ENCODE data around the gene LRPAP1.
"Not testable (repeated sequence)": the region's sequence is repeated elsewhere in the genome, so short reads cannot be mapped to it uniquely, and the experiment has no call there.

LRPAP1 gene

GRCh38 chr4:3531879-3532750, at the start of gene LRPAP1:
Gene LRPAP1, minus strand, starts transcription at chr4:3532422. Its CDS starts 10 bp downstream, at chr4:3532412.
- TF ChIP-seq CTCF (IDR thresholded peaks at IDR 0.05; ENCODE audit: control insufficient read depth, extremely low read depth, insufficient read depth) = 0 out of 2 replicates have a peak, but pooled peaks have one; percentile 14
- H3K4me3 ChIP-seq (ENCODE audit: low read depth, low read length) = peak within 1 kb of the TSS; percentile 95
- DNase-seq (ENCODE audit: low read depth) = peak; percentile 51

GRCh38 chr4:3581334-3582090, 49.3 kb upstream of the LRPAP1 start:
- DNase-seq (ENCODE audit: low read depth); H3K4me3 ChIP-seq (ENCODE audit: low read depth, low read length): not testable (repeated sequence)

- H3K4me3 ChIP-seq (ENCODE audit: low read depth, low read length); DNase-seq (ENCODE audit: low read depth): not testable (repeated sequence)
These were observed 48.6 kb upstream of the LRPAP1 start for GRCh38 chr4:3580859-3581258.

- H3K4me3 ChIP-seq (ENCODE audit: low read depth, low read length); DNase-seq (ENCODE audit: low read depth): not testable (repeated sequence)
These were observed 46.4 kb upstream of the LRPAP1 start for GRCh38 chr4:3578527-3579144.

- not testable (repeated sequence) for H3K4me3 ChIP-seq (ENCODE audit: low read depth, low read length); DNase-seq (ENCODE audit: low read depth)
These were observed 45.8 kb upstream of the LRPAP1 start for GRCh38 chr4:3578052-3578451.

GRCh38 chr4:3577208-3577892, 45.1 kb upstream of the LRPAP1 start:
- not testable (repeated sequence) for H3K4me3 ChIP-seq (ENCODE audit: low read depth, low read length); DNase-seq (ENCODE audit: low read depth)

GRCh38 chr4:3576533-3577207, 44.4 kb upstream of the LRPAP1 start:
- not testable (repeated sequence) for DNase-seq (ENCODE audit: low read depth); H3K4me3 ChIP-seq (ENCODE audit: low read depth, low read length)

GRCh38 chr4:3575426-3576369, 43.5 kb upstream of the LRPAP1 start:
- not testable (repeated sequence) for DNase-seq (ENCODE audit: low read depth); H3K4me3 ChIP-seq (ENCODE audit: low read depth, low read length)

- H3K4me3 ChIP-seq (ENCODE audit: low read depth, low read length); DNase-seq (ENCODE audit: low read depth): not testable (repeated sequence)
These were observed 42.6 kb upstream of the LRPAP1 start for GRCh38 chr4:3574865-3575264.

- not testable (repeated sequence) for DNase-seq (ENCODE audit: low read depth); H3K4me3 ChIP-seq (ENCODE audit: low read depth, low read length)
These were observed 42.1 kb upstream of the LRPAP1 start for GRCh38 chr4:3574346-3574745.

- TF ChIP-seq CTCF (IDR thresholded peaks at IDR 0.05; ENCODE audit: control insufficient read depth, extremely low read depth, insufficient read depth) = no peak
- no peak overlapping the region for H3K4me3 ChIP-seq (ENCODE audit: low read depth, low read length)
- DNase-seq (ENCODE audit: low read depth) = no peak
These were observed 40.9 kb upstream of the LRPAP1 start for GRCh38 chr4:3573131-3573530.
